ENCODE data around the gene DYRK1B. TPM values are rescaled to one million over a fixed set of nuclear protein-coding genes. Genes with fewer than 3 reads are reported as not detected.
"Not testable (repeated sequence)": the region's sequence is repeated elsewhere in the genome, so short reads cannot be mapped to it uniquely, and the experiment has no call there.

The DYRK1B gene
- total and polyA plus RNA-seq, 12 donors = 7.8 to 66.6 (median 25.5) TPM

DNA sequence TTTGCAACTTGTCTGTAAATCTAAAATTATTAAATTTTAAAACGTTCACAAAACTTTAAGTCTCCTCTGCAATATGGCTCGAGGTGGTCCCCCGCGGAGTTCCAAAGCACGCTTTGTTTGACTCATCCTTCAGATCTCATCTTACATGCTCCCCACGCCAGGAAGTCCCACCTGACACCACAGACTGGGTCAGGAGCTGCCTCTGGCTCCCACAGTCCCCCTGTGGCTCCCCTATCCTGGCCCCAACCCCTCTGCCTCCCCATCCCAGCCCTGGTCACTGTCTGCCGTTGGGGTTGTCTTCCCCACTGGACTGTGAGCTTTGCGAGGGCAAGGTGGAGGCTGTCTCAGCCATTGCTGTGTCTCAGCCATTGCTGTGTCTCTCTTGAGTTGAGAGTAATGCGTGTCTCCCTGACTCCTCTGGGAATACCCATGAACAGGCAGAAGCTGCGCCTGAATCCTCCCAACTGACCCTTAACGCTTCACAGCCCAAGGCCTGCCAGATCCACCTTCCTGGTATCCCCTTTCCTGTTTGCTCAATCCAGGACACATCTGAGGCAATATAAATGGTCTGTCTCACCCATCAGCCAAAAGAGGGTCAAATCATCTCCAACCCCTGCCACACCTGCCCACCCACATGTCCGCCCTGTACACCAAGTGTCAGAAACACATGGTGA, 15.9 kb downstream of the DYRK1B start:
- TF ChIP-seq, protein P1, sequence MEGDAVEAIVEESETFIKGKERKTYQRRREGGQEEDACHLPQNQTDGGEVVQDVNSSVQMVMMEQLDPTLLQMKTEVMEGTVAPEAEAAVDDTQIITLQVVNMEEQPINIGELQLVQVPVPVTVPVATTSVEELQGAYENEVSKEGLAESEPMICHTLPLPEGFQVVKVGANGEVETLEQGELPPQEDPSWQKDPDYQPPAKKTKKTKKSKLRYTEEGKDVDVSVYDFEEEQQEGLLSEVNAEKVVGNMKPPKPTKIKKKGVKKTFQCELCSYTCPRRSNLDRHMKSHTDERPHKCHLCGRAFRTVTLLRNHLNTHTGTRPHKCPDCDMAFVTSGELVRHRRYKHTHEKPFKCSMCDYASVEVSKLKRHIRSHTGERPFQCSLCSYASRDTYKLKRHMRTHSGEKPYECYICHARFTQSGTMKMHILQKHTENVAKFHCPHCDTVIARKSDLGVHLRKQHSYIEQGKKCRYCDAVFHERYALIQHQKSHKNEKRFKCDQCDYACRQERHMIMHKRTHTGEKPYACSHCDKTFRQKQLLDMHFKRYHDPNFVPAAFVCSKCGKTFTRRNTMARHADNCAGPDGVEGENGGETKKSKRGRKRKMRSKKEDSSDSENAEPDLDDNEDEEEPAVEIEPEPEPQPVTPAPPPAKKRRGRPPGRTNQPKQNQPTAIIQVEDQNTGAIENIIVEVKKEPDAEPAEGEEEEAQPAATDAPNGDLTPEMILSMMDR (IDR thresholded peaks at IDR 0.05) = no peak
- TF ChIP-seq POLR2A (IDR thresholded peaks at IDR 0.05) = no peak
- H3K27ac ChIP-seq = no peak overlapping the region
- intact Hi-C loops (cut with DNase I) = no loop called here
- H3K36me3 ChIP-seq (replicated peaks in 1 of 2) = no peaks in the 10 kb centered on the region
- WGBS, 4 donors = 90 to 95% (median 94%) methylated on average over 12 of the region's 12 CpGs
- no peak for DNase-seq
- H3K4me3 ChIP-seq = no peak overlapping the region
- no peaks in the 10 kb centered on the region for H3K4me1 ChIP-seq (replicated peaks in 1 of 2)
- H3K27me3 ChIP-seq = no peaks in the 10 kb centered on the region
- H3K9me3 ChIP-seq (replicated peaks in 1 of 3) = no peaks in the 10 kb centered on the region

DNA sequence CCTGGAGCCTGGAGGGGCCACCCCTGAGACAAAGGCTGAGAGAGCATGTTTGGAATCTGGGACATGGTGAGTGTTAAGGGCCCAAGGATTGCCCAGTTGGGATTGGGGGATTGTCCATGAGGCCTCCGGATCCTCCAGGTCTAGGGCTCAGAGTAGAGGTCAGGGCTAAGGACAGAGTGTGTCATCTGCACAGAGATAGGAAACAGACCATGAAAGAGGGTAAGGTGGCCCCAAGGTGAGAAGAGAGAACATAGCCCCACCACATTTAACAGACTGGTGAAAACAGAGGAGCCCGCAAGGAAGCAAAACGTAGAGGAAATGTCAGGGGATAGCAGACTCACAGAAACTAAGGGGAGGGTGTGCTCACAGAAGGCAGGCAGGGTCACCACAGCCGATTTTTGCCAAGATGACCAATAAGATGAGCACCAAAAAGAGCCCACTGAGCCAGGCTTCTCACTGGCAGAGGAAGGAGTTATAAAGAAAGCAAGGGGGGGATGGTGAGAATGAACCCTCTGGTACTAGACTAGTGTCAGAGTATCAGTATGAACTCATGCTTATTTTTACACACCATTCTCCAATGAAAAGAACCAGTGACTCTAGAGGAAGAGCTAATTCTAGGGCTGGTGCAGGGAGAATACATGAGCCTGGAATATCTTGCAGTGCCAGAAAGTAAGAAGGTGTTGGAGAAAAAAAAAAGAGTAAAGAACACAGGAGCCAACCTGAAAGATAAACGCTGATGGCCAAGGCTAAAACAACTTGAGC, 17.5 kb downstream of the DYRK1B start:
- H3K27ac ChIP-seq = no peak overlapping the region
- intact Hi-C loops (cut with DNase I) = no loop called here
- DNase-seq = no peak
- H3K9me3 ChIP-seq (replicated peaks in 1 of 3) = no peaks in the 10 kb centered on the region
- H3K27me3 ChIP-seq = no peaks in the 10 kb centered on the region
- TF ChIP-seq, protein P1 (IDR thresholded peaks at IDR 0.05) = no peak
- no peak for TF ChIP-seq POLR2A (IDR thresholded peaks at IDR 0.05)
- H3K4me1 ChIP-seq (replicated peaks in 1 of 2) = no peaks in the 10 kb centered on the region
- 70 to 83% (median 76%) methylated on average over 5 of the region's 5 CpGs for WGBS, 4 donors
- no peaks in the 10 kb centered on the region for H3K36me3 ChIP-seq (replicated peaks in 1 of 2)
- no peak overlapping the region for H3K4me3 ChIP-seq

DNA sequence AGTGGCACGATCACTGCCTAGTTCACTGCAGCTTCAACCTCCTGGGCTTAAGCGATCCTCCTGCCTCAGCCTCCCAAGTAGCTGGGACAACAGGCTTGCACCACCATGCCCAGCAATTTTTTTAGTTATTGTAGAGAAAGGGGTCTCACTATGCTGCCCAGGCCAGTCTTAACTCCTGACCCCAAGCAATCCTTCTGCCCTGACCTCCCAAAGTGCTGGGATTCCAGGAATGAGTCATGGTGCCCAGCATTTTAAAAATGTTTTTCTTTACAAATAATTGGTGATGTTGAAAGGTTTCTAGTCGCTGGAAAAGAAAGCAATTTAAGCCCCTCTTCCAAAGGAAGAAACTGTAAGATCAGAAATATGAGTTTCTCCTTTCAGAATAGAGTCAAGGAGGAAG, 19.4 kb downstream of the DYRK1B start:
- no peaks in the 10 kb centered on the region for H3K27me3 ChIP-seq
- no peaks in the 10 kb centered on the region for H3K36me3 ChIP-seq (replicated peaks in 1 of 2)
- WGBS, 4 donors = 85 to 90% (median 89%) methylated on average over 3 of the region's 3 CpGs
- DNase-seq = no peak
- no peaks in the 10 kb centered on the region for H3K4me1 ChIP-seq (replicated peaks in 1 of 2)
- TF ChIP-seq POLR2A (IDR thresholded peaks at IDR 0.05) = no peak
- TF ChIP-seq, protein P1 (IDR thresholded peaks at IDR 0.05) = no peak
- no peak overlapping the region for H3K27ac ChIP-seq
- intact Hi-C loops (cut with DNase I) = no loop called here
- H3K9me3 ChIP-seq (replicated peaks in 1 of 3) = no peaks in the 10 kb centered on the region
- H3K4me3 ChIP-seq = no peak overlapping the region

DNA sequence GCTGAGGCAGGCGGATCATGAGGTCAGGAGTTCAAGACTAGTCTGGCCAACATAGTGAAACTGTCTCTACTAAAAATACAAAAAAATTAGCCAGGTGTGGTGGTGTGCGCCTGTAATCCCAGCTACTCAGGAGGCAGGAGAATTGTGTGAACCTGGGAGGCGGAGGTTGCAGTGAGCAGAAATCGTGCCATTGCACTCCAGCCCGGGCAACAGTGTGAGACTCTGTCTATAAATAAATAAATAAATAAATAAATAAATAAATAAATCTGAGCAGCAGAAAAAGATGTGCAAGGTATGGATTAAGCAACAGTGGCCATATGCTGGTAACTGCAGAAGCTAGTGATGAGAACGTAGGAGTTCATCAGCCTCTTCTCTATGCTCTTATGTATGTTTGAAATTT, 19.9 kb downstream of the DYRK1B start:
- H3K27me3 ChIP-seq; intact Hi-C loops (cut with DNase I); H3K4me3 ChIP-seq; H3K36me3 ChIP-seq (replicated peaks in 1 of 2); H3K4me1 ChIP-seq (replicated peaks in 1 of 2); H3K9me3 ChIP-seq (replicated peaks in 1 of 3); DNase-seq; H3K27ac ChIP-seq: not testable (repeated sequence)
- 92 to 97% (median 96%) methylated on average over 6 of the region's 6 CpGs for WGBS, 4 donors

Data from adrenal gland (tissue), 12 donors.